Endothelial cell of umbilical vein (primary cell): ENCODE results near the gene AKT3. TPM values are rescaled to one million over a fixed set of nuclear protein-coding genes. Genes with fewer than 3 reads are reported as not detected.

Source experiments
- BruUV-seq: library from RNA; stranded (reverse); fragments of 400-500 nt; replicated peaks from 2 replicates; lab custom pipeline; 2021; lab: Mats Ljungman, UMichigan
- CTCF ChIA-PET: fragments of 300-600, 350-600 bp; sonication (Branson Sonifier 250); formaldehyde crosslinking; loops from one replicate; lab custom pipeline; 2021; ENCODE audit warnings: antibody characterized with exemption, inconsistent platforms; lab: Charles Lee
- POLR2A ChIA-PET: fragments of 300-600, 350-600 bp; sonication (Branson Sonifier 250); formaldehyde crosslinking; loops from one replicate; lab custom pipeline; 2021; ENCODE audit warnings: antibody characterized with exemption, inconsistent platforms; lab: Charles Lee
- DNase-seq: peaks from one replicate; pipeline ENCODE4 v3.0.0-alpha.2; 2011; ENCODE audit warnings: low read depth, low spot score
- FAIRE-seq: peaks from 2 replicates; lab custom pipeline; 2011; peaks lifted over from hg19 to GRCh38; lab: Jason Lieb, UNC
- H2AFZ ChIP-seq: 2 replicates; pipeline ENCODE4 v1.6.0; 2012; ENCODE audit warnings: low read depth, low read length, control low read depth, inconsistent platforms
- H3K27ac ChIP-seq: 2 replicates; pipeline ENCODE4 v1.5.1; 2011; ENCODE audit warnings: low read depth, mild to moderate bottlenecking, control low read depth, low read length, moderate library complexity; ENCODE audit not compliant: insufficient read depth
- H3K27me3 ChIP-seq, 2 experiments: 2 replicates each; pipeline versions ENCODE4 v1.6.0 to v1.6.1; 2011; ENCODE audit warnings: low read length in 2 of 2, mixed read lengths in 1 of 2; ENCODE audit not compliant: control insufficient read depth in 2 of 2, insufficient read depth in 2 of 2
- H3K36me3 ChIP-seq, 2 experiments: 2 replicates in 1 of 2; 3 replicates in 1 of 2; pipeline ENCODE4 v1.5.1; 2011; ENCODE audit warnings: low read length in 2 of 2, mild to moderate bottlenecking in 1 of 2, moderate library complexity in 1 of 2; ENCODE audit not compliant: control insufficient read depth in 2 of 2, insufficient read depth in 2 of 2; ENCODE audit errors: extremely low read depth in 1 of 2
- H3K4me1 ChIP-seq: 3 replicates; pipeline ENCODE4 v1.5.1; 2011; ENCODE audit warnings: mild to moderate bottlenecking, low read length; ENCODE audit not compliant: control insufficient read depth, insufficient read depth; ENCODE audit errors: extremely low read depth
- H3K4me2 ChIP-seq: 2 replicates; pipeline ENCODE4 v1.6.1; 2011; ENCODE audit warnings: low read length, control low read depth, mixed read lengths; ENCODE audit not compliant: insufficient read depth
- H3K4me3 ChIP-seq, 3 experiments: fragments of 200-600 bp in 1 of 3; sonication (generic), shearing (Covaris generic) in 1 of 3; replicated peaks in 1 of 3; 2 replicates each; pipeline ENCODE4 v1.5.1; 2011 to 2016; ENCODE audit warnings: control low read depth in 3 of 3, low read length in 3 of 3, mild to moderate bottlenecking in 2 of 3, inconsistent platforms in 1 of 3, low read depth in 1 of 3, moderate library complexity in 1 of 3; ENCODE audit not compliant: insufficient read depth in 1 of 3
- H3K79me2 ChIP-seq: 2 replicates; pipeline ENCODE4 v1.6.0; 2012; ENCODE audit warnings: low read length, inconsistent platforms; ENCODE audit not compliant: control insufficient read depth, insufficient read depth
- H3K9ac ChIP-seq: replicated peaks from 2 replicates; pipeline ENCODE3; 2011; ENCODE audit warnings: low read length, control low read depth; ENCODE audit not compliant: insufficient read depth; ENCODE audit errors: extremely low read depth
- H3K9me1 ChIP-seq: replicated peaks from 3 replicates; pipeline ENCODE4 v1.6.0; 2011; ENCODE audit warnings: mild to moderate bottlenecking, low read length; ENCODE audit not compliant: control insufficient read depth, insufficient read depth; ENCODE audit errors: extremely low read depth
- H3K9me3 ChIP-seq: replicated peaks from 2 replicates; pipeline ENCODE4 v1.5.1; 2012; ENCODE audit warnings: low read length, inconsistent platforms; ENCODE audit not compliant: control insufficient read depth, insufficient read depth
- H4K20me1 ChIP-seq: replicated peaks from 2 replicates; pipeline ENCODE3; 2011; ENCODE audit warnings: mild to moderate bottlenecking, low read length; ENCODE audit not compliant: control insufficient read depth, insufficient read depth; ENCODE audit errors: extremely low read depth
- CTCF ChIP-seq, 2 donors: IDR thresholded peaks; 1 replicate in 1 of 2; 2 replicates in 1 of 2; pipeline ENCODE4 v1.5.1; 2011; ENCODE audit warnings: low read length in 2 of 2, mild to moderate bottlenecking in 2 of 2, moderate library complexity in 2 of 2, control low read depth in 1 of 2, inconsistent platforms in 1 of 2, low read depth in 1 of 2; ENCODE audit not compliant: insufficient read depth in 1 of 2; ENCODE audit errors: extremely low read depth in 1 of 2
- EZH2 ChIP-seq: IDR thresholded peaks from 2 replicates; pipeline ENCODE4 v1.6.1; 2012; ENCODE audit warnings: borderline replicate concordance, low read depth, mild to moderate bottlenecking, moderate library complexity, low read length, inconsistent platforms; ENCODE audit not compliant: severe bottlenecking
- FOS ChIP-seq: IDR thresholded peaks from 2 replicates; pipeline ENCODE4 v1.6.1; 2011; ENCODE audit warnings: mild to moderate bottlenecking, low read length, moderate library complexity, borderline replicate concordance; ENCODE audit not compliant: insufficient read depth
- GATA2 ChIP-seq: IDR thresholded peaks from 2 replicates; pipeline ENCODE4 v1.7.0; 2011; ENCODE audit warnings: low read depth, mild to moderate bottlenecking, moderate library complexity, mixed read lengths, low read length; ENCODE audit not compliant: insufficient read length, insufficient read depth
- JUN ChIP-seq: IDR thresholded peaks from 2 replicates; pipeline ENCODE4 v1.6.1; 2011; ENCODE audit warnings: borderline replicate concordance, low read depth; ENCODE audit not compliant: insufficient read length, insufficient read depth
- MYC ChIP-seq: IDR thresholded peaks from one replicate; pipeline ENCODE4 v1.6.1; 2011; ENCODE audit warnings: mild to moderate bottlenecking, low read depth, low read length
- POLR2A ChIP-seq: IDR thresholded peaks from 2 replicates; pipeline ENCODE4 v1.6.1; 2012; ENCODE audit warnings: low read depth, mild to moderate bottlenecking, control low read depth, low read length
- POLR2AphosphoS5 ChIP-seq: IDR thresholded peaks from 2 replicates; pipeline ENCODE4 v1.6.1; 2012; ENCODE audit warnings: low read depth, mild to moderate bottlenecking, control low read depth, low read length, moderate library complexity; ENCODE audit not compliant: insufficient read depth
- dilution Hi-C: fragments of 300-500 bp; cut with MboI; formaldehyde crosslinking; loops from one replicate; pipeline ENCODE4 v1.15.0; 2019; ENCODE audit warnings: low sequenced_read_pairs; ENCODE audit not compliant: extremely low pct_ligation_motif_present
- intact Hi-C: fragments of 100-400 bp; cut with micrococcal nuclease; formaldehyde crosslinking; loops from one replicate; pipeline ENCODE4 v1.10.0; 2022
- polyA plus RNA-seq, 4 experiments: library from polyadenylated mRNA; depleted of rRNA in 3 of 4; stranded (reverse) in 3 of 4; unstranded in 1 of 4; fragments of >200 nt; gene quantifications; 2 replicates each; pipeline versions ENCODE4 v1.2.1 to v1.2.3, GENCODE V29; 2011 to 2012; ENCODE audit warnings: missing spikeins in 1 of 4
- total RNA-seq: library from RNA; stranded (reverse); gene quantifications from 2 replicates; pipeline ENCODE4 v1.2.3, GENCODE V29; 2021
- TF ChIP-seq, protein P1 (sequence below): IDR thresholded peaks from 2 replicates; pipeline ENCODE4 v1.6.1; 2011; ENCODE audit not compliant: insufficient read depth, insufficient read length

Gene AKT3
- total and polyA plus RNA-seq, 2 donors (not counting 3 experiments of a cell fraction or from before 2014, with no cell fraction given) = 20.6 to 97.1 TPM

DNA sequence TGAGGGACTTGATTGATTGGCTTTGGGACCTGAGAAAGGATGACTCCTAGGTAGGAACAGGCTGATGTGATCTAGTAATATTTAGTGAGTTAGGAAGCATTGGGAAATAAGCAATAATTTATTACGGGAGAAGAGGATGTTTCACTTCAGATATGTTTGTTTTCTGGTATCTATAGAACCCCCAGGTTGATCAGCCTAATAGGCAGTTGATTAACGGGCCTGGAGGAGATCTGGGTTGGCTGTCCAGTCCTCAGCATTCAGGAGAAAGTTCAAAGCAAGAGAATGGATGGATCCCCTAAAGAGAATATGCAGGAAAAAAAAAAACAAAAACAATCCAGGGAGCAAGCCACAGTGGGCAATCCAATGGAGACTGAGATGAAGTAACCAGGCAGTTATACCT is 48.2 kb upstream of the AKT3 start:
- no peak overlapping the region for H3K4me3 ChIP-seq
- intact Hi-C loops = no loop called here
- H3K27me3 ChIP-seq = peaks cover 8 to 9% of the 10 kb centered on the region in 2 experiments
- H3K79me2 ChIP-seq = no peaks in the 10 kb centered on the region
- no peak overlapping the region for H3K27ac ChIP-seq
- DNase-seq = no peak
- H3K36me3 ChIP-seq = no peaks in the 10 kb centered on the region
- no peak for FAIRE-seq
- H4K20me1 ChIP-seq = no peaks in the 10 kb centered on the region
- dilution Hi-C loops = no loop called here
- no peak overlapping the region for H3K4me2 ChIP-seq
- ChIA-PET CTCF (no interaction called here), POLR2A (no interaction called here)
- no peak overlapping the region for H2AFZ ChIP-seq
- H3K9me3 ChIP-seq = no peaks in the 10 kb centered on the region
- no TSS peak for BruUV-seq
- no peak overlapping the region for H3K9ac ChIP-seq
- TF ChIP-seq, protein P1, sequence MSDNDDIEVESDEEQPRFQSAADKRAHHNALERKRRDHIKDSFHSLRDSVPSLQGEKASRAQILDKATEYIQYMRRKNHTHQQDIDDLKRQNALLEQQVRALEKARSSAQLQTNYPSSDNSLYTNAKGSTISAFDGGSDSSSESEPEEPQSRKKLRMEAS = no peak
- no peak for TF ChIP-seq EZH2
- H3K4me1 ChIP-seq = no peaks in the 10 kb centered on the region
- no peaks in the 10 kb centered on the region for H3K9me1 ChIP-seq

GRCh38 chr1:243896313-243896712 is 46.3 kb upstream of the AKT3 start:
- Histone ChIP-seq H3K36me3 (no peaks in the 10 kb centered on the region), H3K4me3 (no peak overlapping the region), H3K9ac (no peak overlapping the region), H3K9me1 (no peaks in the 10 kb centered on the region), H4K20me1 (no peaks in the 10 kb centered on the region), H3K27me3 (peaks cover 0 to 4% of the 10 kb centered on the region in 2 experiments), H3K4me2 (no peak overlapping the region), H3K79me2 (no peaks in the 10 kb centered on the region), H3K9me3 (no peaks in the 10 kb centered on the region), H3K27ac (no peak overlapping the region), H3K4me1 (no peaks in the 10 kb centered on the region), H2AFZ (no peak overlapping the region)
- no peak for TF ChIP-seq GATA2
- TF ChIP-seq MYC = no peak
- TF ChIP-seq POLR2AphosphoS5 = no peak
- no peak for TF ChIP-seq CTCF (IDR thresholded peaks at IDR 0.05; ENCODE audit: extremely low read depth in 1 of 2, insufficient read depth in 1 of 2, low read depth in 1 of 2, low read length in 2 of 2)
- TF ChIP-seq JUN = no peak
- TF ChIP-seq, protein P1 = no peak
- TF ChIP-seq FOS = no peak
- TF ChIP-seq EZH2 = no peak
- no peak for TF ChIP-seq POLR2A
- intact Hi-C loops = no loop called here
- ChIA-PET CTCF (no interaction called here), POLR2A (no interaction called here)
- dilution Hi-C loops = no loop called here
- DNase-seq (no peak), FAIRE-seq (no peak)
- BruUV-seq = no TSS peak
